IPS-15b (cell line): Measurements from ENCODE around the gene FCHO2.

ENCODE experiments used
- H3K27me3 ChIP-seq: one replicate; pipeline ENCODE4 v1.6.1; 2013; ENCODE audit warnings: low read length; ENCODE audit not compliant: control insufficient read depth, insufficient read depth
- H3K36me3 ChIP-seq: one replicate; pipeline ENCODE4 v1.6.1; 2013; ENCODE audit warnings: low read length; ENCODE audit not compliant: control insufficient read depth, insufficient read depth
- H3K4me1 ChIP-seq: one replicate; pipeline ENCODE4 v1.6.1; 2013; ENCODE audit warnings: mild to moderate bottlenecking, low read length; ENCODE audit not compliant: control insufficient read depth, insufficient read depth
- H3K4me3 ChIP-seq: one replicate; pipeline ENCODE4 v1.5.1; 2013; ENCODE audit warnings: low read depth, low read length
- H3K9ac ChIP-seq: one replicate; pipeline ENCODE4 v1.6.1; 2013; ENCODE audit warnings: low read depth, mild to moderate bottlenecking, low read length
- H3K9me3 ChIP-seq: one replicate; pipeline ENCODE4 v1.6.1; 2013; ENCODE audit warnings: mild to moderate bottlenecking, low read length; ENCODE audit not compliant: control insufficient read depth, insufficient read depth

The FCHO2 gene

DNA sequence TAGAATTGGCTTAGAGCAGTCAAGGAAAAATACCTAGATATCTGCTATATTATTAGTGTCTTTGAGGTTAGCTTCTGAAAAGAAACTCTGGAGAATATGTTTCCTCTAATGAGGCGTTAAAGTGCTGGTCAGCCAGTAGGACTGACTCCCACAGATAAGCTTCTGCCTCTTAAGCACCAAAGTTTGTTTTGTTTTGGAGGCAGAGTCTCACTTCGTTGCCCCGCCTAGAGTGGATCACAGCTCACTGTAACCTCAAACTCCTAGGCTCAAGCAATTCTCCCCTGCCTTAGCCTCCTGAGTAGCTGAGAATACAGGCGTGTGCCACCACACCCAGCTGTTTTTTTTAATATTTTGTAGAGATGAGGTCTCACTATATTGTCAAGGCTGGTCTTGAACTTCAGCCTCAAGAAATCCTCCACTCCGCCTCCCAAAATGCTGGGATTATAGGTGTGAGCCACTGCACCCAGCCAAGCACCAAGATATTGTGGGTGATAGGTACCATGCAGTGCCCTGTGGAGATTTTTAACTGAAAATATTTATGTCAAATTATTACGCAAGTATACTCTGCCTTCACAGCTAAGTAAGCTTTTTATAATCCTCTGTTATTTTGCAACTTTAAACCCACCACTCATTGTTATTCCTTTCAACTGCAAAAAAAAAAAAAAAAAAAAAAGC lies 139.9 kb downstream of the FCHO2 start:
- Histone ChIP-seq H3K4me1 (no peaks in the 10 kb centered on the region), H3K36me3 (no peaks in the 10 kb centered on the region), H3K9ac (no peak overlapping the region), H3K27me3 (no peaks in the 10 kb centered on the region), H3K9me3 (no peaks in the 10 kb centered on the region), H3K4me3 (no peak overlapping the region)

GRCh38 chr5:73096239-73096575 lies 140.4 kb downstream of the FCHO2 start:
- Histone ChIP-seq H3K9ac (no peak overlapping the region), H3K9me3 (no peaks in the 10 kb centered on the region), H3K27me3 (no peaks in the 10 kb centered on the region), H3K36me3 (no peaks in the 10 kb centered on the region), H3K4me3 (no peak overlapping the region), H3K4me1 (no peaks in the 10 kb centered on the region)

- no peak overlapping the region for H3K4me3 ChIP-seq
- H3K36me3 ChIP-seq, result no peaks in the 10 kb centered on the region
- H3K4me1 ChIP-seq, result no peaks in the 10 kb centered on the region
- H3K9me3 ChIP-seq, result no peaks in the 10 kb centered on the region
- H3K9ac ChIP-seq, result no peak overlapping the region
- H3K27me3 ChIP-seq, result no peaks in the 10 kb centered on the region
Observed at GRCh38 chr5:73097740-73098139, 141.9 kb downstream of the FCHO2 start.

DNA sequence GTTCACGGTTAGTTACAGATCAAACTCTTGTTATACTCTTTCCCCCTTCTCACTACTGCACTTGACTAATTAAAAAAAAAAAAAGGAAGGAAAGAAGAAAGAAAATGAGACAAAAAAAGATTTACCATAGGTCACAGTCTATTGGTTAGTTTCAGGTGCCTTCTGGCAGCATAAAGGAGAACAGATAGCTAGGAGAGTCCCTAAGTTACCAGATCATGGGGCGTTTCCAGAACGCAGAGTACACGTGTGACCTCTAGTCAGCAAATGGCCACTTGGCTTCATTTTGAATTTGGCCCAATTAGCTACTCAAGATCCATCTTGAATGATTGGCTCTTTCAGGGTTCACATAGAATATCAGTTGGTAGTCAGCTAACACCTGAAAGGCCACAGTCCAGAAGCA lies 144.3 kb downstream of the FCHO2 start:
- Histone ChIP-seq H3K4me3 (no peak overlapping the region), H3K27me3 (no peaks in the 10 kb centered on the region), H3K36me3 (no peaks in the 10 kb centered on the region), H3K4me1 (no peaks in the 10 kb centered on the region), H3K9me3 (no peaks in the 10 kb centered on the region), H3K9ac (no peak overlapping the region)

GRCh38 chr5:73103870-73104299 lies 148.0 kb downstream of the FCHO2 start:
- H3K4me3 ChIP-seq, result no peak overlapping the region
- no peak overlapping the region for H3K9ac ChIP-seq
- no peaks in the 10 kb centered on the region for H3K36me3 ChIP-seq
- H3K9me3 ChIP-seq, result peaks cover 2% of the 10 kb centered on the region
- H3K4me1 ChIP-seq, result no peaks in the 10 kb centered on the region
- no peaks in the 10 kb centered on the region for H3K27me3 ChIP-seq

GRCh38 chr5:73104326-73104725 lies 148.5 kb downstream of the FCHO2 start:
- Histone ChIP-seq H3K27me3 (no peaks in the 10 kb centered on the region), H3K4me1 (no peaks in the 10 kb centered on the region), H3K9ac (no peak overlapping the region), H3K4me3 (no peak overlapping the region), H3K9me3 (peaks cover 2% of the 10 kb centered on the region), H3K36me3 (no peaks in the 10 kb centered on the region)

GRCh38 chr5:73106335-73106734 lies 150.5 kb downstream of the FCHO2 start:
- no peak overlapping the region for H3K9ac ChIP-seq
- no peaks in the 10 kb centered on the region for H3K4me1 ChIP-seq
- H3K27me3 ChIP-seq, result no peaks in the 10 kb centered on the region
- H3K9me3 ChIP-seq, result peaks cover 2% of the 10 kb centered on the region
- no peaks in the 10 kb centered on the region for H3K36me3 ChIP-seq
- no peak overlapping the region for H3K4me3 ChIP-seq

DNA sequence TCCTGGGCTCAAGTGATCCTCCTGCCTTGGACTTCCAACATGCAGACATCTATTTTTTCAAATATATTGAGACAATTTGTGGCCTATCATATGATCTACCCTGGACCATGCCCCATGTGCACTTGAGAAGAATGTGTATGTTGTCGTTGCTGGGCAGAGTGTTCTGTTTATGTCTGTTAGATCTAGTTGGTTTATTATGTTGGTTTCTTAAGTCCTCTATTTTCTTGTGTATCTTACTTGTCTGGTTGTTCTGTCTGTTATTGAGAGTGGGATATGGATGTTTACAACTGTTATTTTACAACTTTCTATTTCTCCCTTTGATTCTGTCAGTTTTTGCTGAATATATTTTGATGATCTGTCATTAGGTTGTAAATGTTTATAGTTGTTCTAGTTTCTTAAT lies 154.3 kb downstream of the FCHO2 start:
- peaks cover 2% of the 10 kb centered on the region for H3K27me3 ChIP-seq
- peaks cover 2% of the 10 kb centered on the region for H3K9me3 ChIP-seq
- H3K4me1 ChIP-seq, result no peaks in the 10 kb centered on the region
- no peak overlapping the region for H3K9ac ChIP-seq
- no peaks in the 10 kb centered on the region for H3K36me3 ChIP-seq
- no peak overlapping the region for H3K4me3 ChIP-seq

- Histone ChIP-seq H3K9me3 (peaks cover 2% of the 10 kb centered on the region), H3K4me1 (no peaks in the 10 kb centered on the region), H3K36me3 (no peaks in the 10 kb centered on the region), H3K27me3 (peaks cover 10% of the 10 kb centered on the region), H3K9ac (no peak overlapping the region), H3K4me3 (no peak overlapping the region)
Observed at GRCh38 chr5:73111536-73111935, 155.7 kb downstream of the FCHO2 start.

- Histone ChIP-seq H3K36me3 (no peaks in the 10 kb centered on the region), H3K4me1 (no peaks in the 10 kb centered on the region), H3K9ac (no peak overlapping the region), H3K4me3 (no peak overlapping the region), H3K27me3 (peaks cover 10% of the 10 kb centered on the region), H3K9me3 (peaks cover 2% of the 10 kb centered on the region)
Observed at GRCh38 chr5:73112359-73112758, 156.5 kb downstream of the FCHO2 start.

DNA sequence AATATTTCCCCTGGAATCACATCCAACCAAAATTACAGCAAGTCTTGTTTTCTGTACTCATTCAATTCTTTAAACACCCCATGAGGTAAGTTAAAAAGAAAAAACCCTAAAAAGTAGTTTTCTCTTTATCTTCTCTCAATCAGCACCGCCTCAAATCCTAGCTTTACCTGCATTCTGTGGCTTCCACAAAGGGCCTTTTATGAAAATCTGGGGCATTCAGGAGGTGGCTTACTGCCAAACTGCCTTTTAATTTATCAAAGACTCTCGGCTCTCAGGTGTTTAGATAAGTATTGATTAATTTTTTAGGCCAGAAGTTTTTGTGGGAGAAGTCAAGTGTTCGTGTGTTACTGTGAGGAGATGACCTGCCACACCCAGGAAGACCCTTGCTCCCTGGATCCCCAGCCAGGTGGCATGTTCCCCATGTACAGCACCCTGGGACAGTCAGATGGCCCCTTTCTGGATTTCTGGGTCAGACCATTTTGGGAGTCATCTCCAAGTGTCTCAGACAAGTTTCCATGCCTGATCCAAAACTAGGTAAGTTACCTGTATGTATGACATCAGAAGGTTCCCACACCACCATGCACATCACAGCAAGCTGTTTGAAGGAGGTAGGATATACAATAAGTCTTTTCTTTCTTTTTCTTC lies 158.3 kb downstream of the FCHO2 start:
- H3K27me3 ChIP-seq, result peaks cover 25% of the 10 kb centered on the region
- no peaks in the 10 kb centered on the region for H3K9me3 ChIP-seq
- no peaks in the 10 kb centered on the region for H3K4me1 ChIP-seq
- H3K9ac ChIP-seq, result no peak overlapping the region
- H3K36me3 ChIP-seq, result no peaks in the 10 kb centered on the region
- H3K4me3 ChIP-seq, result no peak overlapping the region

- peaks cover 32% of the 10 kb centered on the region for H3K27me3 ChIP-seq
- no peaks in the 10 kb centered on the region for H3K4me1 ChIP-seq
- no peaks in the 10 kb centered on the region for H3K9me3 ChIP-seq
- no peaks in the 10 kb centered on the region for H3K36me3 ChIP-seq
- H3K9ac ChIP-seq, result no peak overlapping the region
- H3K4me3 ChIP-seq, result no peak overlapping the region
Observed at GRCh38 chr5:73115399-73116051, 159.7 kb downstream of the FCHO2 start.
